Astrocyte of the spinal cord (primary cell): ENCODE measurements around the gene ZNF674.

Source experiments
- DNase-seq: peaks from one replicate; pipeline ENCODE4 v3.0.0; 2011; ENCODE audit warnings: low read depth, low spot score
- H3K4me3 ChIP-seq: 2 replicates; pipeline ENCODE4 v1.5.1; 2011; ENCODE audit warnings: low read depth, mild to moderate bottlenecking, low read length, moderate library complexity
- in situ Hi-C: cut with HindIII; loops from 2 replicates; pipeline ENCODE4 v1.10.0; 2017; ENCODE audit warnings: low sequenced_read_pairs
- TF ChIP-seq, protein P1 (sequence below): IDR thresholded peaks from 2 replicates; pipeline ENCODE4 v1.5.1; 2012; ENCODE audit warnings: low read depth, mild to moderate bottlenecking, low read length, inconsistent platforms

ZNF674 gene

DNA sequence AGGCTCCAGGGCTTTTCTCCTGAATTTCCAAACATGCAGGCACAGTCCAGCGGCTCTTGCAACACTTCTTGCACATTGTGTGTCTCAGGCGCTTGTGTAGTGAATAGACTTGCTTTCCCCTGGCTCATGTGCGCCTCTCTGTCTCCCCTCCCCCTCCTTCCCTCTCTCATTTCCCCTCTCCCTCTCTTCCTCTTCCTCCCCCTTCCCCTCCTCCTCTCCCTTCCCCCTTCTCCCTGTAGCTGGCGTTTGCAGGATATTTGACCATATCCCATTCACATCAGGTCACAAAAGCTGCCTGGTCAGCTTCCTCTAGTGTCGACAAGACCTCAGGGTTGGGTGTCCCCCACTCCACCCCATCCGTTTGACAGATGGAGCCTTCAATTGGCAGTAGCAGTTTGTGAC lies 30.8 kb upstream of the ZNF674 start:
- peak overlapping the region; percentile 40 for H3K4me3 ChIP-seq
- in situ Hi-C loops: no loop called here
- no peak for DNase-seq
- TF ChIP-seq, protein P1, sequence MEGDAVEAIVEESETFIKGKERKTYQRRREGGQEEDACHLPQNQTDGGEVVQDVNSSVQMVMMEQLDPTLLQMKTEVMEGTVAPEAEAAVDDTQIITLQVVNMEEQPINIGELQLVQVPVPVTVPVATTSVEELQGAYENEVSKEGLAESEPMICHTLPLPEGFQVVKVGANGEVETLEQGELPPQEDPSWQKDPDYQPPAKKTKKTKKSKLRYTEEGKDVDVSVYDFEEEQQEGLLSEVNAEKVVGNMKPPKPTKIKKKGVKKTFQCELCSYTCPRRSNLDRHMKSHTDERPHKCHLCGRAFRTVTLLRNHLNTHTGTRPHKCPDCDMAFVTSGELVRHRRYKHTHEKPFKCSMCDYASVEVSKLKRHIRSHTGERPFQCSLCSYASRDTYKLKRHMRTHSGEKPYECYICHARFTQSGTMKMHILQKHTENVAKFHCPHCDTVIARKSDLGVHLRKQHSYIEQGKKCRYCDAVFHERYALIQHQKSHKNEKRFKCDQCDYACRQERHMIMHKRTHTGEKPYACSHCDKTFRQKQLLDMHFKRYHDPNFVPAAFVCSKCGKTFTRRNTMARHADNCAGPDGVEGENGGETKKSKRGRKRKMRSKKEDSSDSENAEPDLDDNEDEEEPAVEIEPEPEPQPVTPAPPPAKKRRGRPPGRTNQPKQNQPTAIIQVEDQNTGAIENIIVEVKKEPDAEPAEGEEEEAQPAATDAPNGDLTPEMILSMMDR: no peak

DNA sequence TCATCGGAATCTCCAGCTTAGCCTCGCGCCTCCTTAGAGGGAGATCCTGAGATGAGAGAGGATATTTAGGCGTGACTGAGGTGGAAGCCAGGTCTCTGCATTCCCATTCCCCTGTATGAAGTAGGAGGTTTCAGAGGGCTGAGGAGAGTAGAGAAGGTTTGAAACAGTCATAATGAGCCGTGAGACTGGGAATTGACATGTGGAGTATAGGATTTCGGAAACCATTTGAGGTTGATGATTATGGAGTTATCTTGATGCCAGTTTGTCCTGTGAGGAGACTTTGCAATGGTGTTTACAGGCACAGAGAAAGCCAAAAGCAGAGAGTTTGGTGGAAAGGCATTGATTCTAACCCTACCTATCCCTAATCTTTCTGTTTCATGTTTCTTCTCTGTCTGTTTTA lies 30.4 kb upstream of the ZNF674 start:
- in situ Hi-C loops: no loop called here
- DNase-seq: no peak
- peak overlapping the region; percentile 40 for H3K4me3 ChIP-seq
- TF ChIP-seq, protein P1: no peak

DNA sequence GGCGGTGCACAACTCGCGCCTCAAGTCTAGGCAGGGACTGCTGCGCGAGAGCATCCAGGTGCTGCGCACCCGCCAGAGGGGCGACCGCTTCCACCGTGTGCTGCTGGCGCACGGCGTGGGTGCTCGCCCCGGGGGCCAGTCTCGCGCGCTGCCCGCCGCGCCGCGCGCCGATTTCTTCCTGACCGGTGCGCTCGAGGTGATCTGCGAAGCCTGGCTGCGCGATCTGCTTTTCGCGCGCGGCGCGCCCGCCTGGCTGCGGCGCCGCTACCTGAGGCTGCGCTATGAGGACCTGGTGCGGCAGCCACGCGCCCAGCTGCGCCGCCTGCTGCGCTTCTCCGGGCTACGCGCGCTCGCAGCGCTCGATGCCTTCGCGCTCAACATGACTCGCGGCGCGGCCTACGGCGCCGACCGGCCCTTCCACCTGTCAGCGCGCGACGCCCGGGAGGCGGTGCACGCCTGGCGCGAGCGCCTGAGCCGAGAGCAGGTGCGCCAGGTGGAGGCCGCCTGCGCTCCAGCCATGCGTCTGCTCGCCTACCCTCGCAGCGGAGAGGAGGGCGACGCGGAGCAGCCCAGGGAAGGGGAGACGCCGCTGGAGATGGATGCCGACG lies 29.7 kb upstream of the ZNF674 start:
- peak overlapping the region; percentile 52 for H3K4me3 ChIP-seq
- in situ Hi-C loops: no loop called here
- TF ChIP-seq, protein P1: no peak
- DNase-seq: no peak

DNA sequence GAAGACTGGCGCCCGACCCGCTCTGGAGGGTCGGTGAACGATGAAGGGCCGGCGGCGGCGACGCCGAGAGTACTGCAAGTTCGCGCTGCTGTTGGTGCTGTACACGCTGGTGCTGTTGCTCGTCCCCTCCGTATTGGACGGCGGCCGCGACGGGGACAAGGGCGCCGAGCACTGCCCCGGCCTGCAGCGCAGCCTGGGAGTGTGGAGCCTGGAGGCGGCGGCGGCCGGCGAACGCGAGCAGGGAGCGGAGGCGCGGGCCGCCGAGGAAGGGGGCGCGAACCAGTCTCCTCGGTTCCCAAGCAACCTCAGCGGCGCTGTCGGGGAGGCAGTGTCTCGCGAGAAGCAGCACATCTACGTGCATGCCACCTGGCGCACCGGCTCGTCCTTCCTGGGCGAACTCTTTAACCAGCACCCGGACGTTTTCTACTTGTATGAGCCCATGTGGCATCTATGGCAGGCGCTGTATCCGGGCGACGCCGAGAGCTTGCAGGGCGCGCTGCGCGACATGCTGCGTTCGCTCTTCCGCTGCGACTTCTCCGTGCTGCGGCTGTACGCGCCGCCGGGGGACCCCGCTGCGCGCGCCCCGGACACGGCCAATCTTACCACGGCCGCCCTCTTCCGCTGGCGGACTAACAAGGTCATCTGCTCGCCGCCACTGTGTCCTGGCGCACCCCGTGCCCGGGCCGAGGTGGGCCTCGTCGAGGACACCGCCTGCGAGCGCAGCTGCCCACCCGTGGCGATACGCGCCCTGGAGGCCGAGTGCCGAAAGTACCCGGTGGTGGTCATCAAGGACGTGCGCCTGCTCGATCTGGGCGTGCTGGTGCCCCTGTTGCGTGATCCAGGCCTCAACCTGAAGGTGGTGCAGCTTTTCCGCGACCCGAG lies 28.9 kb upstream of the ZNF674 start:
- peak overlapping the region; percentile 52 for H3K4me3 ChIP-seq
- DNase-seq: peak; percentile 56
- in situ Hi-C loops: no loop called here
- TF ChIP-seq, protein P1: no peak

DNA sequence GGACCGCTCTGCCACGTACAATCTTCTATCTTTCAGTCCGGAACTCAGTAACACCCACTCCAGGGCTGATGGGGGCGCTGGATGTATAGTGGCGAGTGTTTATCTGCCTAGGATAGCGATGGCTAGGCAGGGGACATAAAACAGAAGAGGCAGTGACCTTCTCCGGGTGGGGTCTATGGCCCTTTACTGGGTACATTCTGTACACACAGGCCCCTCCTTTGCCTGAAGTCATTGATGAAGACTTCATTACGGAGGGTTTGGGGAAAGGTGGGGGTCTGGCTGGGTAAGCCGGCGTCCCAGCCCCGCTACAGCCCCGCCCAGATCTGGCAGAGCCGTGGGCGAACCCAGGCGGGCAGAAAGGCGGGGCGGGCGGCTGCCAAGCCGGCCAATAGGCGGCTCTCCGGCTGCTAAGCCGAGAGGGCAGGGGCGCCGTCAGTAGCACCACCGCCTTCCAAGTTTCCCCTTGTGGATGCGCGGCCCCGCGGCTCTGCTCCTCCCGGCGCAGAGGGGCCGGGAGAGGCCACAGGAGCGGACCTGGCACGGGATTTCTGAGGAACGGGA lies 28.2 kb upstream of the ZNF674 start, which contains the start of gene CHST7:
Gene CHST7 (plus strand): TSS at position 435 of the 561 bp plus-strand sequence. CDS start 167 bp downstream, outside the sequence.
- in situ Hi-C loops: no loop called here
- TF ChIP-seq, protein P1: peak; percentile 47
- peak; percentile 69 for DNase-seq
- peak within 1 kb of the TSS; percentile 52 for H3K4me3 ChIP-seq

DNA sequence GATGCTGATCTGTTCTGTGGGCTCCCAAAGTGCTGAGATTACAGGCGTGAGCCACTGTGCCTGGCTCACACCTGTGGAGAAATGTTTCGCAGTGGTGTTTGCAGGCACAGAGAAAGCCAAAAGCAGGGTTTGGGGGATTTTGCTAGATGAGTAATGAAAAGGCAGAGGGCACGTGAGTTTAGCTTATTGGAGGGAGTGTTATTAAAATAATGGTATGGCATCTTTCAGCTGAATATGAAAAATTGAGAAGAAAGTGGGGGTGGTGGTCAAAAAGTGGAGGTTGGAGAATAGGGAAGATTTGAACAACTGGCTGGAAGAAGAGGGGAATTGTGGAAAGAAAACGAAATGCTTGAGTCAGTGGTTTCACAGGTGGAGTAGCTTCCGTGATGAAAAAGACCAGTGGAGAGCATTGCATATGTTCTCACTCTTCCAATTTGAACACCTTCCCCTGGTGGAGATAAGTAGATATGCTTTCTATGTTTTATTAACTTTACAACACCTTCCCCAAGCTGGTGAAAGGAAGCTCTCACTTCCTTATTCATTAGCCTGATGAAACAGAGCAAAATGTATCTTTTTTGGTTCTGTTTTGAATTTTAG lies 27.2 kb upstream of the ZNF674 start:
- in situ Hi-C loops: no loop called here
- TF ChIP-seq, protein P1: no peak
- DNase-seq: no peak
- no peak overlapping the region for H3K4me3 ChIP-seq
